Measurements from ENCODE around the gene LARP4B.

LARP4B gene

DNA sequence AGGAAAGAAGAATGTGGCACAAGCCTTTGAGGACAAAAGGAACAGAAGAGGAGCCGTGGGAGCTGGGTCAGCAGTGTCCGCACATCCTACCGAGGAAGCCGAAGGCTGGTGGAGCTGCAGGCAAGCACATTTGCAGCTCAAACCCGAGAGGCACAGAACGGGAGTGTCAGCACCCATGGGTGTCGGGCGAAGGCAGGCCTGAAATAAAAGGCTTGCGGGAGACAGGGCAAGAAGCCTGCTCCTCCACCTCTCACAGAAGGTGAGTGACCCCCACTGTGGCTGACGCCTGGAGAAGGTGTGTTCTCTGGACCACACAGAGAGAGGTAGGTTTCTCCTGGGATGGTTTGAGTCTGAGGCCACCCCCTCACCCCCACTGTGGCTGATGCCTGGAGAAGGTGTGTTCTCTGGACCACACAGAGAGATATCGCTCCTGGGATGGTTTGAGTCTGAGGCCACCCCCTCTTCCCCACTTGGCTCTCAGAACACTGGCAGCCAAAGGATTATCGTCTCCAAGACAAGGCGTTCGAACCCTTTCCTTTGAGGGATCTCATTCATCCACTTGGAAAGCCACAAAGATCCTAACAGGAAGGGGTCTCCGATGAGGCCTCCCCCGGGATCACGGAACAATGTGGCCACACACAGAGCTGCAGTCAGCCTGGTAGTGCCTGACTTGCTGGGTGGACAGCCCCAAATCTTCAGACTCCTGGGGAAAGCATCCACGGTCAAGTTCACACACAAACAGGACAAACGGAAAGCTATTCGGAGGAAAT lies 35.1 kb upstream of the LARP4B start:
- TF ChIP-seq ZNF274 (IDR thresholded peaks at IDR 0.05; ENCODE audit: low read depth, low read length): no peak
- no peak overlapping the region for H3K4me3 ChIP-seq (ENCODE audit: low read length)

DNA sequence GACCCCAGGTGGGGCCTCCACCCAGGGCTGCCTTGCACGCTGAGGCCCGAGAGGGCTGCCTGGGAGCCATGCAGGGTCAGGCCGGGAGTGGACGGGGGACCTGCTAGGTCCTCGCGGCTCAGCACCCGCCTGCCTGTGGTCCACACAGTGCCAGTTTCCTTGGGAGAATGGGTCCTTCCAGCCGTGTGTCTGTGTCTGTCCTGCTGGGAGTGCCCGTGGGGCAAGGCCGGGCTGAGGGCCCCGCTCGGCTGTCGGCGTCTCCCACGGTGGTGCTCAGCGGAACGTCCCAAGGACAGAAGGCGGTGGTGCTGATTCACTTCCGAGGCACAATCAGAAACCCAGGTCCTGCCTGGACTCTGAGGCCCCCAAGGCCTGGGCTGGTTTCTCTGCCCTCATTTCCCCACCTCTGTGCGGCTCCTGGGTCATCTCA lies 33.5 kb upstream of the LARP4B start:
- H3K4me3 ChIP-seq (ENCODE audit: low read length): no peak overlapping the region
- no peak for TF ChIP-seq ZNF274 (IDR thresholded peaks at IDR 0.05; ENCODE audit: low read depth, low read length)

DNA sequence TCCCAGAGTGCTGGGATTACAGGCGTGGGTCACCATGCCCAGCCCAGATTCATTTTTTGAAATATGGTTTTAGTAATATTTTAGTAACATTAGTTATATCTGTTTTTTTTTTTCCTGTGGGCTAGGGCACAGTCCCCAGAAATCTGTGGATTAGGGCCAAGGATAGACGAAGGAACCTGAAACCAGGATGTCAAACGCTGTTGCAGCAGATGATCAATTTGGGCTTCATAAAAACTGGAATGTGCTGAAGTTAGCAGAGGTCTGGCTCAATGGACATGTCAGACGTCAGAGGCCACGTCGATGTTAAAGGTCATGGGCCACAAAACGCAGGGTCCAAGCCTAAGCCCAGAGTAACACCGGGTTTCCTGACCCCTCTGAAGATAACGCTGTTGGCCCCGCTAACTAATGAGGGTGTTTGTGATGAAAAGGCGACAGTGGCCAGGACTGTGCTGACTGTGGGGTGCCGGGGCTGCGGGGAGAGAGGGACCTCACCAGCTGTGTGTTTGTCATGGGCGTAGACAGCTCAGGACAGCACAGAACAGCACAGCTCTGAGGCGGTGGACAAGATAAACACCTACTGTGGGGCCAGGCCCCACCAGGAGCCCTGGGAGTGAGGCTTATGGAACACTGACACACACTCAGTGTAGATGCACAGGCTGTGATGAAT lies 32.9 kb upstream of the LARP4B start:
- TF ChIP-seq ZNF274 (IDR thresholded peaks at IDR 0.05; ENCODE audit: low read depth, low read length): no peak
- H3K4me3 ChIP-seq (ENCODE audit: low read length): no peak overlapping the region

DNA sequence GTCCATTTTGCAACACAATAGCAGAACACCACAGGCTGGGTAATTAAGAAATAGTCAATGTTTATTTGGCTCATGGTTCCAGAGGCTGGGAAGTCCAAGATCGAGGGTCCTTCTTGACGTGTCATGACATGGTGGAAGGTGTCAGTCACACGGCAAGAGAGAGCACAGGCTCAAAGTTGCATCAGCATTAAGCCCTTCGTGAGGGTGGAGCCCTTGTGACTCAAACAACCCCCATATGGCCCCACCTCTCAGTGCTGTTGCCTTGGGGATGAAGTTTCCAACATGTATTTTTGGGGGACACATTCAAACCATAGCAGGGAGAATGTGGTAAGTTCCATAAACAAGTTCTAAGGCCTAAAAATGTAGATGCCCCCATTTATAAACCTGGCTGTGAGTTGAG lies 32.1 kb upstream of the LARP4B start:
- TF ChIP-seq ZNF274 (IDR thresholded peaks at IDR 0.05; ENCODE audit: low read depth, low read length): no peak
- H3K4me3 ChIP-seq (ENCODE audit: low read length): no peak overlapping the region

DNA sequence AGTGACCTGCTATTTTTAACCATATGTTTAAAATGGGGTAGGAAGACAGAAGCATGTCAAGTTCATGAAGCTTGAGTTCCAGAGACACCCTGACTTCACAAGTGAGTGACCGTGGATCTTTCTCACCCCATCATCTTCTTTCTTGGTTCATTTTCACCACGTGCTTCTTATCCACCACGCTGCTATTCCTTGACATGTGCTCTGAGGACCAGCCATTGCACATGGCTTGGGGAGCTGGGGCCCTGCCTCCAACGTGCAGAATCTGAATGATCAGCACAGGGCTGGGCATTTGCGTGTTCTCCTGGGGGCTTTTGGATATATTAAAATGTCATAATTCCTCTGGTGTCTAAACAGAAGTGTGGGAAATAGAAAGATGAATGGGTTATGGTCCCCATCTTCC lies 31.7 kb upstream of the LARP4B start:
- no peak overlapping the region for H3K4me3 ChIP-seq (ENCODE audit: low read length)
- TF ChIP-seq ZNF274 (IDR thresholded peaks at IDR 0.05; ENCODE audit: low read depth, low read length): no peak

DNA sequence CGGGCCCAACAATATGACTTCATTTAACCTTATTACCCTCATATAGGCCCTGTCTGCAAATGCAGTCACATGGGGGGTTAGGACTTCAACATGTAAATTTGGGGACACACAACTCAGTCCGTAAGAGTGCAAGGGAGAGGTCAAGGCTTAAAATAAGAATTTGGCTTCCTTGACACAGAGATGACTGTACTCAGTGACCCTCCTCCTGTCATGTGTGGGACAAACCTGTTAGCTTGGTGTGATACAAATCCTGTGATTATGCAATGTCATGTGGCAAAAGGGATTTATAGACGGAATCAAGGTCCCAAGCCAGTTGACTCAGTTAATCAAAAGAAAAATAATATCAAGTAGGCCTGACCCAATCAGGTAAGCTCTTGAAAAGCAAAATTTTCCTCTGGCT lies 30.8 kb upstream of the LARP4B start:
- TF ChIP-seq ZNF274 (IDR thresholded peaks at IDR 0.05; ENCODE audit: low read depth, low read length): no peak
- H3K4me3 ChIP-seq (ENCODE audit: low read length): no peak overlapping the region

DNA sequence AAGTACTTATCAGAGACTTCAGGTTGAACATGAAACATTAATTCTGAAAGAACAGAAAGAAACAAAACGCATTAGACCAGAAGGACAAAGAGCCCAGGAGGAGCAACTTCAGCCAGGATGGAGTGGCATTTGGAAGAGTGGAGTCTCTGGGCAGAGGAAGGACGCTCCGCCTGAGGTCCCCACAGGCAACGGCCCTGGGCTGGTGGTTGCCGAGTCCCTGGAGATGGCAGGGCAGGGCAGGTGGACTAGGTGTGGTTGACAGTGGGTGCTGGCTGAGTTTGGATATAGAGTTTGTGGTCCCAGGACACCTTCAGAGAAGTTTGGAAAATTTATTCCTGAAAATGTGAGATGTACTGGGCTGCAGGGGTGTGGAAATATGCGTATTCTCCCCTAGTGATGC lies 27.4 kb upstream of the LARP4B start:
- H3K4me3 ChIP-seq (ENCODE audit: low read length): no peak overlapping the region
- TF ChIP-seq ZNF274 (IDR thresholded peaks at IDR 0.05; ENCODE audit: low read depth, low read length): no peak

DNA sequence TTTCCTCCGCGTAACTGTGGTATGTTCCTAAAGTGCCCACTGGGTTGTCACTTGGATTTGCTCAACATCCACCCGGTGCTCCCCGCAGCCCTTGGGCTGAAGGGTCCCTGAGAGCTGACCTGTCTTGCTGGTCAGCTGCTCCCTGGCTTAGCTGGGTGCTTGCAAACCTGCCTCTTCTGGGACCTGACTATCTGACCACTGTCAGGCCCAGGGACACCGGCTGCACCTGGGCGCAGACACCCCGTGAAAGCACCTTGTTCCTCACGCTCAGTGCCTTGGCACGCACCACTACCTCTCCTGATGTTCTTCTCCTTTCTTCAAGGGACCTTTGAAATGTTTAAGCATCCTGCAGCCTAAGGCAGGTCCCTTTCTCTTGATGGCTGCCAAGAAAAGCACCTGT lies 26.6 kb upstream of the LARP4B start:
- no peak overlapping the region for H3K4me3 ChIP-seq (ENCODE audit: low read length)
- no peak for TF ChIP-seq ZNF274 (IDR thresholded peaks at IDR 0.05; ENCODE audit: low read depth, low read length)

DNA sequence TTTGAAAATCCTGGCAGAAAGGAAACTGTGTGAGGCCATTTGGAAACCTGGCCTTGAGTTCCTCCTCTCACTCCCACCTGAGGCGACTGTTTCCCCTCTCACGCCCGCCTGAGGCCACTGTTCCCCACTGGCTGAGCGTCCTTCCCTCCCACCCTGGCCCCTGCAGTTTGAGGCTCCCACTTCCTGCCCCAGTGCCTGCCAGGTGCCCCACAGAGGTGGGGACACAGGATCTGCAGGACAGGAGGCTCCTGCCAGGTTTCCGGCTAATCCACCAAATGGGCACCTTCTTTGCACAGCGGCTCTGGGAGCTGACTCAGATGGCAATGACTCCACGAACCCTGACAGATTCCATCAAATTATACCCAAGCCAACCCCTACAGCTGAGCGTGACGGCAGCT lies 24.3 kb upstream of the LARP4B start:
- TF ChIP-seq ZNF274 (IDR thresholded peaks at IDR 0.05; ENCODE audit: low read depth, low read length): no peak
- no peak overlapping the region for H3K4me3 ChIP-seq (ENCODE audit: low read length)

DNA sequence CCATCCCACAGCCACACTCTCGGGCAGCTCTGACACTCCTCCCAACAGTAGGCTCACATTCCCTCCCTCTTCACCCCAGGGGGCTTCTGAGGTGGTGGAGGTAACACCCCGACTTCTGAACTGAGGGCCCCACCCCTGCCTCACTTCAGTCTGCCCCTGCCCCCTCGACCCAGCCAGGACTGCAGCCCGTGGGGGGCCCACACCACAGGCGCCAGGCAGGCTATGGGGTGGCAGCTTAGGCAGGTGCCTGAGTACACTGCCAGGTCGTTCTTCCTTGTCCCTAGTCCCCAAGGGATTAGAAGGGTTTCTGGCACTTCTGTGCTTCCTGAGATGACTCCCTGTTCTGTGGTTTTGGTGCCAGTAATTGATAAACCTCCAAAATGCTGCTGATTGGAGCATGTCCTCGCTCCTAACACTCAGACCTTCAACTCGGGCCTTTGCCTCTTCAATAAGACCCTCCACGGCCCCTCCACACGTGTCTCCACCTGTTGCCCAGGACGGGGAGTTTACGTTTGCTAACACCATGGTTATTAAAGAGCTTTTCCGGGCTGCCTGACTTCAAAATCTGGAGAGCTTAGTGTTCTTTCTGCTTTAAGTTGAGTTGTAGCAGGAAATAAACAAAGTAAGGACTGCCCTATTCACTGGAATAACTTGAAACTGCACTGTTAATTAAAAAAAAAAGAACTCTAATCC lies 23.8 kb upstream of the LARP4B start:
- H3K4me3 ChIP-seq (ENCODE audit: low read length): no peak overlapping the region
- no peak for TF ChIP-seq ZNF274 (IDR thresholded peaks at IDR 0.05; ENCODE audit: low read depth, low read length)

DNA sequence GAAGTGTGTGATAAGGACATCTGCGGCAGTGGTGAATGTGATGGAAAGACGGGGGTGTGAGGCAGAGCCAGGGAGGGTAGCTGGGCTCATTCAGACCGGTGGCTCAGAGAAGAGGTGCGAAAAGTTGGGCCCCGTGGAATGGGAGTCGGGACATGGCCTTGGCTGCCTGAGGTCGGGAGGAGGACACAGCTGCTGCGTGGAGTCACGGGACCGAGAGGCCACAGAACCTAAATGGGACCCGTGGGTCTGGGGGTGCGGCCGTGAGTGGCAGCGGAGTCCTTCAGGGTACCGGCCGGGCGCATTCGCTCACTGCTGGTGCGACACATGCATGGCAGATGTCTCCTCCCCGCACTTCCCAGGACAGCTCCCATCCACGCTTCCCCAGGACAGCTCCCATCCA lies 22.9 kb upstream of the LARP4B start:
- no peak overlapping the region for H3K4me3 ChIP-seq (ENCODE audit: low read length)
- no peak for TF ChIP-seq ZNF274 (IDR thresholded peaks at IDR 0.05; ENCODE audit: low read depth, low read length)

DNA sequence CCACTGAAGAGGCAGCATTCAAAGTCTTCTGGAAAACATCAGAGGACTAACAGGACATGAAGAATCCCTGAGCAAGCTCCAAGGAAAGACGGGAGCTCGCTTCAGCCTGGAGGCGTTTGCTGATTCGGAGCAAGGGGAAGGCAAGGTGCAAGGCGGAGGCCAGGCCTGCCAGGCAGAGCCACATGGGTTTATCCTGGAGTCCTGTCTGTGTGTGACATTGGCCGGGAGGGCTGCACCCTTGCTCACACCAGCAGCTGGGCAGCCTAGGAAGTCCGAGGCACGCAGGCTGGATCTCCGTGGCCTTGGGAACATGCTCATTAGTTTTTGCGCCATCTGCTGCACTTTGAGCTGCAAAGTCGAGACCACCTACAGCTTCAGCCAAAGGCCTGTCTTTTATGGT lies 22.3 kb upstream of the LARP4B start:
- H3K4me3 ChIP-seq (ENCODE audit: low read length): no peak overlapping the region
- TF ChIP-seq ZNF274 (IDR thresholded peaks at IDR 0.05; ENCODE audit: low read depth, low read length): no peak

DNA sequence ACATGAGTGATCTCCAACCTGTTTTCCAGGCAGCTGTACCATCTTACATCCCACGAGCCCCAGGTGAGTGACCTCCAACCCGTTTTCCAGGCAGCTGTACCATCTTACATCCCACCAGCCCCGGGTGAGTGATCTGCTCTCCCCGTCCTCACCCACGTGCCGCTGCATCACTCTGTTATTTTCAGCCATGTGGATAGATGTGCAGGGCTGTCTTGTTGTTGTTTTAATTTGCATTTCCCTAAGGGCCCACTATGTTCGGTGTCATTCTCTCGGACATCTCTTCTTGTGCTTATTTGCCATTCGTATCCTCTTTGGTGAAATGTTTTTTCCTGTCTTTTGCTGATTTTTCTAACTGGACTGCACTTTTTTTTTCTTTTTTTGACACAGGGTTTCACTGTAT lies 17.9 kb upstream of the LARP4B start:
- no peak for TF ChIP-seq ZNF274 (IDR thresholded peaks at IDR 0.05; ENCODE audit: low read depth, low read length)
- no peak overlapping the region for H3K4me3 ChIP-seq (ENCODE audit: low read length)

DNA sequence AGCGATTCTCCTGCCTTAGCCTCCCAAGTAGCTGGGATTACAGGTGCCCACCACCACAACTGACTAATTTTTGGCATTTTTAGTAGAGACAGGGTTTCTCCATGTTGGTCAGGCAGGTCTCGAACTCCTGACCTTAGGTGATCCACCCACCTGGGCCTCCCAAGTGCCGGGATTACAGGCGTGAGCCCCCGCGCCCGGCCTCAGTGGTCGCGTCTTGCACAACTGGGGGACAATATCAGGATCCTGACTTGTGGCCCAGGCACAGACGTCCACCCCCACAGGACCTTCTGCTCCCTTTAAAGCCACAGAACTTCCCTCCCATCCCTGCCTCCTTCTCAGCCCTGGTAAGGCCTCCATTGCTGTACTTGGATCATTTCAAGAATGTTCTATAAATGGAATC lies 16.8 kb upstream of the LARP4B start:
- TF ChIP-seq ZNF274 (IDR thresholded peaks at IDR 0.05; ENCODE audit: low read depth, low read length): no peak
- no peak overlapping the region for H3K4me3 ChIP-seq (ENCODE audit: low read length)

DNA sequence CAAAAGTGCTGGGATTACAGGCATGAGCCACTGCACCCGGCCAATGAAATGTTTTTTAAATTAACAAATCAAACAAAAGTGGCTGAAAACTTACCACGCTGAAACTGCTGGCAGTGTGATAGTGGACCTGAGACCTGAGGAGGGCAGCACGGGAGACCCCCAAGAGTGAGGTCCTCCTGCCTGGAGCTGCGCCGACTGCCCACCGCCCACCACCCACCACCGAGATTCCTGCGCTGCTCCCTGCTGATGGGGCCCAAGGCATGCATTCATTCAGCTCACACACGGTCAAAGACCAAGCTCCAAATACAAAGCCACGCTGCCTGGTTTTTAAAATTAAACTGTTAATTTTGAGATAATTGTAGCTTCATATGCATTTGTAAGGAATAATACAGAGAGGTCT lies 16.4 kb upstream of the LARP4B start:
- no peak overlapping the region for H3K4me3 ChIP-seq (ENCODE audit: low read length)
- TF ChIP-seq ZNF274 (IDR thresholded peaks at IDR 0.05; ENCODE audit: low read depth, low read length): no peak

Measured in GM08714 (cell line).